Activated T-cell treated with anti-CD3 and anti-CD28 coated beads, Interleukin-2, amount 50 U/mL, for 1 hour (primary cell): ENCODE measurements around the gene SOCS6.
A peak's percentile ranks its signal among the peaks of the same experiment; 100 is the strongest.

Experiments used
- DNase-seq: peaks from one replicate; pipeline ENCODE4 v3.0.0-alpha.2; 2020

The SOCS6 gene

GRCh38 chr18:70289351-70290312 lies 787 bp downstream of the SOCS6 start:
- peak; percentile 20 for DNase-seq

GRCh38 chr18:70290482-70291294 lies 1.8 kb downstream of the SOCS6 start:
- no peak for DNase-seq

GRCh38 chr18:70291295-70291574 lies 2.4 kb downstream of the SOCS6 start:
- DNase-seq, result no peak

- DNase-seq, result no peak
These were observed 3.8 kb downstream of the SOCS6 start for GRCh38 chr18:70292628-70293027.

- no peak for DNase-seq
These were observed 4.3 kb downstream of the SOCS6 start for GRCh38 chr18:70293166-70293565.

GRCh38 chr18:70294471-70295191 lies 5.8 kb downstream of the SOCS6 start:
- no peak for DNase-seq

GRCh38 chr18:70295192-70296188 lies 6.6 kb downstream of the SOCS6 start:
- DNase-seq, result no peak

- DNase-seq, result no peak
These were observed 7.4 kb downstream of the SOCS6 start for GRCh38 chr18:70296289-70296688.

GRCh38 chr18:70296781-70297180 lies 7.9 kb downstream of the SOCS6 start:
- no peak for DNase-seq

- DNase-seq, result no peak
These were observed 10.5 kb downstream of the SOCS6 start for GRCh38 chr18:70299393-70299792.

- no peak for DNase-seq
These were observed 12.8 kb downstream of the SOCS6 start for GRCh38 chr18:70301667-70302066.

GRCh38 chr18:70308555-70309294 lies 19.9 kb downstream of the SOCS6 start:
- DNase-seq, result no peak

- DNase-seq, result no peak
These were observed 21.9 kb downstream of the SOCS6 start for GRCh38 chr18:70310560-70311320.

- DNase-seq, result no peak
These were observed 22.9 kb downstream of the SOCS6 start for GRCh38 chr18:70311726-70312125.

GRCh38 chr18:70313640-70314039 lies 24.8 kb downstream of the SOCS6 start:
- no peak for DNase-seq

GRCh38 chr18:70314151-70314782 lies 25.4 kb downstream of the SOCS6 start:
- DNase-seq, result no peak

GRCh38 chr18:70319187-70319586 lies 30.3 kb downstream of the SOCS6 start:
- no peak for DNase-seq

GRCh38 chr18:70321616-70322015 lies 32.8 kb downstream of the SOCS6 start:
- no peak for DNase-seq

- no peak for DNase-seq
These were observed 33.5 kb downstream of the SOCS6 start for GRCh38 chr18:70322385-70322784.

- no peak for DNase-seq
These were observed 34.1 kb downstream of the SOCS6 start for GRCh38 chr18:70322928-70323327.
